Activated B cell treated with CpG ODN at 0.5 μM for 24 hours (primary cell): ENCODE data around the gene SLC3A2. TPM values are rescaled to one million over a fixed set of nuclear protein-coding genes. Genes with fewer than 3 reads are reported as not detected.

Experiments used
- ATAC-seq: fragments of 200-7000 bp; cut with Tn5 transposase; one replicate; pipeline ENCODE4 v1.10.0; 2021; ENCODE audit warnings: low read depth, mild to moderate bottlenecking, moderate library complexity
- CTCF ChIA-PET: fragments of 350-600 bp; sonication (Branson Sonifier 250); formaldehyde crosslinking; loops from one replicate; lab custom pipeline; 2021; ENCODE audit warnings: antibody characterized with exemption; lab: Charles Lee
- POLR2A ChIA-PET: fragments of 350-600 bp; sonication (Branson Sonifier 250); formaldehyde crosslinking; loops from one replicate; lab custom pipeline; 2021; ENCODE audit warnings: antibody characterized with exemption; lab: Charles Lee
- DNase-seq: peaks from one replicate; pipeline ENCODE4 v3.0.0; 2022
- H3K27ac Mint-ChIP-seq: one replicate; pipeline ENCODE4 v1.8.0; 2020; ENCODE audit warnings: mixed read lengths
- H3K27me3 Mint-ChIP-seq: one replicate; pipeline ENCODE4 v1.8.0; 2021; ENCODE audit warnings: mixed read lengths
- H3K36me3 Mint-ChIP-seq: one replicate; pipeline ENCODE4 v1.8.0; 2021; ENCODE audit warnings: low read depth, mixed read lengths
- H3K4me1 Mint-ChIP-seq: one replicate; pipeline ENCODE4 v1.8.0; 2021; ENCODE audit warnings: mixed read lengths
- H3K4me3 Mint-ChIP-seq: one replicate; pipeline ENCODE4 v1.8.0; 2020; ENCODE audit warnings: mild to moderate bottlenecking, mixed read lengths
- H3K9me3 Mint-ChIP-seq: one replicate; pipeline ENCODE4 v1.8.0; 2020; ENCODE audit warnings: mixed read lengths
- CTCF ChIP-seq: fragments of 200-600 bp; IDR thresholded peaks from one replicate; pipeline ENCODE4 v1.8.0; 2022; ENCODE audit warnings: antibody characterized with exemption, mild to moderate bottlenecking
- intact Hi-C: fragments of 100-400 bp; cut with micrococcal nuclease; formaldehyde crosslinking; loops from one replicate; pipeline ENCODE4 v1.15.1; 2024
- total RNA-seq: library from RNA; stranded (reverse); gene quantifications from 2 replicates; pipeline ENCODE4 v1.2.3, GENCODE V29; 2022

SLC3A2 gene
- total RNA-seq, 1 donor from 2014 or later = 274 TPM

GRCh38 chr11:62853279-62853965, 27.3 kb upstream of the SLC3A2 start:
- H3K27ac Mint-ChIP-seq = peak overlapping the region; percentile 74
- ATAC-seq = no peak
- CTCF ChIA-PET = interaction anchor here (0.9 to 1.2 kb wide), 3 partner anchors 9 to 261 kb away, joined by 3 read pairs; no protein-coding TSS in a partner anchor
- H3K9me3 Mint-ChIP-seq = no peaks in the 10 kb centered on the region
- H3K4me3 Mint-ChIP-seq = peak overlapping the region; percentile 99
- H3K36me3 Mint-ChIP-seq = peaks cover 52% of the 10 kb centered on the region
- intact Hi-C loops = no loop called here
- no peak for TF ChIP-seq CTCF
- POLR2A ChIA-PET = interaction anchor here (1.0 to 10.5 kb wide), 11 partner anchors 10 to 262 kb away, joined by 4 to 597 read pairs (median 17); partner anchors contain the start of genes C11orf98, CSKMT, HNRNPUL2 and SLC3A2
- no peak for DNase-seq
- no peaks in the 10 kb centered on the region for H3K27me3 Mint-ChIP-seq
- H3K4me1 Mint-ChIP-seq = peaks cover 68% of the 10 kb centered on the region

GRCh38 chr11:62854013-62854824, 26.5 kb upstream of the SLC3A2 start:
- Mint-ChIP-seq H3K4me3 (peak overlapping the region; percentile 99), H3K4me1 (peaks cover 66% of the 10 kb centered on the region), H3K36me3 (peaks cover 52% of the 10 kb centered on the region), H3K27me3 (no peaks in the 10 kb centered on the region), H3K9me3 (no peaks in the 10 kb centered on the region), H3K27ac (peak overlapping the region; percentile 96)
- TF ChIP-seq CTCF = no peak
- DNase-seq = no peak
- POLR2A ChIA-PET = interaction anchor here (0.8 to 10.5 kb wide), 19 partner anchors 11 to 303 kb away, joined by 4 to 597 read pairs (median 9); partner anchors contain the start of genes C11orf98, CSKMT, HNRNPUL2 and MTA2
- intact Hi-C loops = no loop called here
- ATAC-seq = no peak
- CTCF ChIA-PET = interaction anchor here (0.9 to 1.2 kb wide), 2 partner anchors 8 to 262 kb away, joined by 3 read pairs; no protein-coding TSS in a partner anchor

- CTCF ChIA-PET = interaction anchor here (0.9 to 3.4 kb wide), 3 partner anchors 26 to 185 kb away, joined by 3 to 26 read pairs (median 16); partner anchors contain the start of gene SLC3A2
- H3K9me3 Mint-ChIP-seq = no peaks in the 10 kb centered on the region
- no peak for DNase-seq
- H3K27ac Mint-ChIP-seq = peak overlapping the region; percentile 96
- H3K4me3 Mint-ChIP-seq = peak overlapping the region; percentile 99
- no peak for TF ChIP-seq CTCF
- intact Hi-C loops = loop anchor here (1.0 kb wide), 1 partner anchor 13 kb away; no protein-coding TSS in a partner anchor
- H3K4me1 Mint-ChIP-seq = peaks cover 65% of the 10 kb centered on the region
- POLR2A ChIA-PET = interaction anchor here (0.8 to 10.5 kb wide), 39 partner anchors 10 to 1463 kb away, joined by 3 to 597 read pairs (median 7); partner anchors contain the start of genes B3GAT3, C11orf98, CSKMT and EEF1G
- no peaks in the 10 kb centered on the region for H3K27me3 Mint-ChIP-seq
- H3K36me3 Mint-ChIP-seq = peaks cover 52% of the 10 kb centered on the region
- ATAC-seq = no peak
Observed at GRCh38 chr11:62854825-62855570, 25.7 kb upstream of the SLC3A2 start.

- ATAC-seq (peak; percentile 89), DNase-seq (peak; percentile 99)
- ChIA-PET POLR2A (interaction anchor here (0.5 to 10.5 kb wide), 47 partner anchors 9 to 1462 kb away, joined by 3 to 597 read pairs (median 6); partner anchors contain the start of genes AHNAK, B3GAT3, C11orf98 and CSKMT), CTCF (interaction anchor here (0.5 to 3.4 kb wide), 6 partner anchors 16 to 461 kb away, joined by 3 to 26 read pairs (median 3); partner anchors contain the start of genes SLC3A2, TUT1 and WDR74)
- Mint-ChIP-seq H3K9me3 (no peaks in the 10 kb centered on the region), H3K4me1 (peaks cover 61% of the 10 kb centered on the region), H3K36me3 (peaks cover 52% of the 10 kb centered on the region), H3K27ac (peak overlapping the region; percentile 96), H3K4me3 (peak overlapping the region; percentile 99), H3K27me3 (no peaks in the 10 kb centered on the region)
- TF ChIP-seq CTCF = no peak
- intact Hi-C loops = loop anchor here (1.0 kb wide), 7 partner anchors 13 to 209 kb away; partner anchors contain the start of genes GANAB, NXF1, STX5 and TEX54
Observed at GRCh38 chr11:62855571-62856332, 24.9 kb upstream of the SLC3A2 start.
